ENCODE measurements around the gene SPTB.

- TF ChIP-seq CTCF (IDR thresholded peaks at IDR 0.05) (no peak), SIN3A (IDR thresholded peaks at IDR 0.05; ENCODE audit: borderline replicate concordance, insufficient read depth, low read depth, low read length) (no peak), POLR2AphosphoS5 (IDR thresholded peaks at IDR 0.05; ENCODE audit: low read depth, low read length) (no peak)
- TF ChIP-seq, protein P1, sequence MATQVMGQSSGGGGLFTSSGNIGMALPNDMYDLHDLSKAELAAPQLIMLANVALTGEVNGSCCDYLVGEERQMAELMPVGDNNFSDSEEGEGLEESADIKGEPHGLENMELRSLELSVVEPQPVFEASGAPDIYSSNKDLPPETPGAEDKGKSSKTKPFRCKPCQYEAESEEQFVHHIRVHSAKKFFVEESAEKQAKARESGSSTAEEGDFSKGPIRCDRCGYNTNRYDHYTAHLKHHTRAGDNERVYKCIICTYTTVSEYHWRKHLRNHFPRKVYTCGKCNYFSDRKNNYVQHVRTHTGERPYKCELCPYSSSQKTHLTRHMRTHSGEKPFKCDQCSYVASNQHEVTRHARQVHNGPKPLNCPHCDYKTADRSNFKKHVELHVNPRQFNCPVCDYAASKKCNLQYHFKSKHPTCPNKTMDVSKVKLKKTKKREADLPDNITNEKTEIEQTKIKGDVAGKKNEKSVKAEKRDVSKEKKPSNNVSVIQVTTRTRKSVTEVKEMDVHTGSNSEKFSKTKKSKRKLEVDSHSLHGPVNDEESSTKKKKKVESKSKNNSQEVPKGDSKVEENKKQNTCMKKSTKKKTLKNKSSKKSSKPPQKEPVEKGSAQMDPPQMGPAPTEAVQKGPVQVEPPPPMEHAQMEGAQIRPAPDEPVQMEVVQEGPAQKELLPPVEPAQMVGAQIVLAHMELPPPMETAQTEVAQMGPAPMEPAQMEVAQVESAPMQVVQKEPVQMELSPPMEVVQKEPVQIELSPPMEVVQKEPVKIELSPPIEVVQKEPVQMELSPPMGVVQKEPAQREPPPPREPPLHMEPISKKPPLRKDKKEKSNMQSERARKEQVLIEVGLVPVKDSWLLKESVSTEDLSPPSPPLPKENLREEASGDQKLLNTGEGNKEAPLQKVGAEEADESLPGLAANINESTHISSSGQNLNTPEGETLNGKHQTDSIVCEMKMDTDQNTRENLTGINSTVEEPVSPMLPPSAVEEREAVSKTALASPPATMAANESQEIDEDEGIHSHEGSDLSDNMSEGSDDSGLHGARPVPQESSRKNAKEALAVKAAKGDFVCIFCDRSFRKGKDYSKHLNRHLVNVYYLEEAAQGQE (IDR thresholded peaks at IDR 0.05; ENCODE audit: insufficient read depth in 1 of 2, low read depth in 2 of 2, low read length in 1 of 2), result no peak
Observed at GRCh38 chr14:64777461-64777860, 102.2 kb downstream of the SPTB start.
